Mammary epithelial cell (primary cell): Measurements from ENCODE around the gene GLTPD2.

Experiments
- CTCF ChIP-seq, 2 donors: IDR thresholded peaks in 1 of 2; conservative IDR thresholded peaks in 1 of 2; 2 replicates each; pipeline ENCODE4 v1.5.1; 2011 to 2012; ENCODE audit warnings: inconsistent platforms in 2 of 2, low read length in 2 of 2, mild to moderate bottlenecking in 2 of 2, control low read depth in 1 of 2, low read depth in 1 of 2; ENCODE audit not compliant: insufficient read depth in 1 of 2; ENCODE audit errors: extremely low read depth in 1 of 2
- EZH2 ChIP-seq: IDR thresholded peaks from 2 replicates; pipeline ENCODE4 v1.6.1; 2012; ENCODE audit warnings: low read length, inconsistent platforms, borderline replicate concordance

GRCh38 chr17:4789951-4790704, 1.4 kb downstream of the GLTPD2 start:
- TF ChIP-seq EZH2 (no peak), CTCF (conservative IDR thresholded peaks at IDR 0.05 in 1 of 2, IDR thresholded peaks at IDR 0.05 in 1 of 2; ENCODE audit: extremely low read depth in 1 of 2, insufficient read depth in 1 of 2, low read depth in 1 of 2, low read length in 2 of 2) (peak; percentile 45 to 72)
